GM12892 (cell line): ENCODE measurements around the gene PTPN4.
A peak's percentile ranks its signal among the peaks of the same experiment; 100 is the strongest.

Experiments used
- DNase-seq: peaks from one replicate; pipeline ENCODE4 v3.0.0; 2011; ENCODE audit not compliant: insufficient read length
- FAIRE-seq: peaks from 2 replicates; lab custom pipeline; 2011; peaks lifted over from hg19 to GRCh38; lab: Jason Lieb, UNC
- POLR2A ChIP-seq: IDR thresholded peaks from 2 replicates; pipeline ENCODE4 v1.6.1; 2011; ENCODE audit warnings: low read depth, low read length, control low read depth
- POLR2AphosphoS5 ChIP-seq: IDR thresholded peaks from 2 replicates; pipeline ENCODE4 v1.6.1; 2011; ENCODE audit warnings: low read depth, low read length, control low read depth
- TAF1 ChIP-seq: IDR thresholded peaks from 2 replicates; pipeline ENCODE4 v1.6.1; 2011; ENCODE audit warnings: low read depth, mild to moderate bottlenecking, control low read depth, low read length, borderline replicate concordance

The PTPN4 gene

GRCh38 chr2:119937680-119938079 lies 178.0 kb downstream of the PTPN4 start:
- DNase-seq (no peak), FAIRE-seq (no peak)
- TF ChIP-seq POLR2A, result no peak
- TF ChIP-seq POLR2AphosphoS5, result no peak
- no peak for TF ChIP-seq TAF1

- TF ChIP-seq POLR2AphosphoS5 (no peak), TAF1 (no peak), POLR2A (no peak)
- DNase-seq, result no peak
- FAIRE-seq, result no peak
These were observed 180.2 kb downstream of the PTPN4 start for GRCh38 chr2:119939915-119940314.

GRCh38 chr2:119940856-119941255 lies 181.1 kb downstream of the PTPN4 start:
- TF ChIP-seq POLR2A (no peak), TAF1 (no peak), POLR2AphosphoS5 (no peak)
- FAIRE-seq, result no peak
- DNase-seq, result no peak

GRCh38 chr2:119941388-119941787 lies 181.7 kb downstream of the PTPN4 start:
- TF ChIP-seq POLR2A, result no peak
- no peak for TF ChIP-seq POLR2AphosphoS5
- TF ChIP-seq TAF1, result no peak
- no peak for FAIRE-seq
- no peak for DNase-seq

GRCh38 chr2:119941981-119942513 lies 182.3 kb downstream of the PTPN4 start:
- TF ChIP-seq POLR2A (no peak), POLR2AphosphoS5 (no peak), TAF1 (no peak)
- FAIRE-seq (no peak), DNase-seq (no peak)

GRCh38 chr2:119943058-119943457 lies 183.3 kb downstream of the PTPN4 start:
- TF ChIP-seq POLR2AphosphoS5 (no peak), TAF1 (no peak), POLR2A (no peak)
- DNase-seq (no peak), FAIRE-seq (peak; percentile 75)

- TF ChIP-seq POLR2AphosphoS5, result no peak
- no peak for TF ChIP-seq TAF1
- no peak for TF ChIP-seq POLR2A
- FAIRE-seq, result no peak
- DNase-seq, result no peak
These were observed 187.8 kb downstream of the PTPN4 start for GRCh38 chr2:119947535-119947934.

GRCh38 chr2:119950966-119951365 lies 191.2 kb downstream of the PTPN4 start:
- FAIRE-seq (no peak), DNase-seq (no peak)
- no peak for TF ChIP-seq TAF1

GRCh38 chr2:119958670-119959268 lies 199.0 kb downstream of the PTPN4 start:
- FAIRE-seq, result no peak
- no peak for DNase-seq
- no peak for TF ChIP-seq TAF1
- TF ChIP-seq POLR2AphosphoS5, result no peak
- no peak for TF ChIP-seq POLR2A

GRCh38 chr2:119960821-119961220 lies 201.1 kb downstream of the PTPN4 start:
- DNase-seq (no peak), FAIRE-seq (no peak)
- TF ChIP-seq POLR2AphosphoS5, result no peak
- TF ChIP-seq POLR2A, result no peak
- no peak for TF ChIP-seq TAF1

GRCh38 chr2:119981896-119982295 lies 222.2 kb downstream of the PTPN4 start:
- FAIRE-seq (no peak), DNase-seq (no peak)
- no peak for TF ChIP-seq TAF1
- TF ChIP-seq POLR2A, result no peak
- TF ChIP-seq POLR2AphosphoS5, result no peak

GRCh38 chr2:119982506-119982905 lies 222.8 kb downstream of the PTPN4 start:
- TF ChIP-seq TAF1, result no peak
- TF ChIP-seq POLR2A, result no peak
- TF ChIP-seq POLR2AphosphoS5, result no peak
- no peak for DNase-seq
- FAIRE-seq, result no peak
